Upper lobe of left lung (tissue), 6 donors: ENCODE results near the gene TLK1. TPM values are rescaled to one million over a fixed set of nuclear protein-coding genes. Genes with fewer than 3 reads are reported as not detected.
"Not testable (repeated sequence)": the region's sequence is repeated elsewhere in the genome, so short reads cannot be mapped to it uniquely, and the experiment has no call there.

ENCODE experiments used
- ATAC-seq, 2 donors: fragments of 200-7000 bp; cut with Tn5 transposase; one replicate each; pipeline ENCODE4 v1.9.1; 2022; ENCODE audit warnings: mild to moderate bottlenecking in 2 of 2, moderate library complexity in 2 of 2; ENCODE audit not compliant: low FRiP score in 2 of 2
- DNase-seq, 2 donors: peaks; one replicate each; pipeline ENCODE4 v3.0.0-alpha.2; 2019 to 2020
- H3K27ac ChIP-seq, 4 donors: fragments of 200-600 bp; sonication (generic); one replicate each; pipeline ENCODE4 v1.5.1; 2016 to 2019
- H3K27me3 ChIP-seq, 4 donors: fragments of 200-600 bp; sonication (generic); one replicate each; pipeline ENCODE4 v1.5.1; 2017 to 2019
- H3K36me3 ChIP-seq, 4 donors: fragments of 200-600 bp; sonication (generic); one replicate each; pipeline ENCODE4 v1.5.1; 2016 to 2019
- H3K4me1 ChIP-seq, 4 donors: fragments of 200-600 bp; sonication (generic); one replicate each; pipeline ENCODE4 v1.5.1; 2018 to 2019
- H3K4me3 ChIP-seq, 4 donors: fragments of 200-600 bp; sonication (generic); one replicate each; pipeline ENCODE4 v1.5.1; 2017 to 2019; ENCODE audit warnings: mild to moderate bottlenecking in 2 of 4, moderate library complexity in 1 of 4
- H3K9me3 ChIP-seq, 4 donors: fragments of 200-600 bp; sonication (generic); one replicate each; pipeline ENCODE4 v1.5.1; 2018 to 2019
- CTCF ChIP-seq, 6 experiments: fragments of 450-650 bp in 4 of 6; fragments of 200-600 bp in 2 of 6; sonication (generic) in 2 of 6; IDR thresholded peaks; one replicate each; pipeline ENCODE4 v1.5.1; 2016 to 2019; ENCODE audit warnings: antibody characterized with exemption in 6 of 6
- EP300 ChIP-seq, 4 donors: sonication (generic); formaldehyde crosslinking; IDR thresholded peaks; one replicate each; pipeline ENCODE4 v1.5.1; 2017; ENCODE audit warnings: antibody characterized with exemption in 4 of 4, control low read depth in 2 of 4
- POLR2A ChIP-seq, 4 donors: fragments of 450-650 bp; IDR thresholded peaks; one replicate each; pipeline ENCODE4 v1.5.1; 2016 to 2017; ENCODE audit warnings: antibody characterized with exemption in 4 of 4, mild to moderate bottlenecking in 2 of 4
- POLR2AphosphoS5 ChIP-seq, 2 donors: sonication (generic); formaldehyde crosslinking; IDR thresholded peaks; one replicate each; pipeline ENCODE4 v1.5.1; 2017; ENCODE audit warnings: antibody characterized with exemption in 2 of 2
- WGBS, 2 donors: methylation state at CpG; one replicate each; pipeline ENCODE4 v1.1.5; 2017 to 2018; 5-methylcytosine and 5-hydroxymethylcytosine counted together
- total RNA-seq, 6 donors: library from RNA; depleted of rRNA in 4 of 6; stranded (reverse); fragments of >200 nt in 4 of 6; gene quantifications; one replicate each; pipeline versions ENCODE4 v1.1.0 to v1.2.1, GENCODE V29; 2016 to 2021
- donor health status: DM: no; HTN: no; CAD: no; lungs with moderate emphysema.
- donor health status: DM: no; HTN: yes; CAD: no; lungs with severe emphysema.

TLK1 gene
- total RNA-seq, 6 donors from 2014 or later = 21.9 to 70.2 (median 53.8) TPM

GRCh38 chr2:171165967-171166327 lies 5.3 kb upstream of the TLK1 start:
- H3K27me3 ChIP-seq = no peaks in the 10 kb centered on the region
- no peaks in the 10 kb centered on the region for H3K36me3 ChIP-seq
- H3K9me3 ChIP-seq = no peaks in the 10 kb centered on the region
- ATAC-seq (no peak), DNase-seq (no peak)
- no peak for TF ChIP-seq CTCF (IDR thresholded peaks at IDR 0.05)
- no peak for TF ChIP-seq EP300 (IDR thresholded peaks at IDR 0.05)
- TF ChIP-seq POLR2AphosphoS5 (IDR thresholded peaks at IDR 0.05) = no peak
- no peak for TF ChIP-seq POLR2A (IDR thresholded peaks at IDR 0.05)
- WGBS, 2 donors = 89 to 90% methylated on average over 1 of the region's 1 CpG
- H3K4me1 ChIP-seq = peaks cover 0 to 7% (median 2%) of the 10 kb centered on the region in 4 donors
- no peak overlapping the region for H3K27ac ChIP-seq
- H3K4me3 ChIP-seq = no peak overlapping the region

GRCh38 chr2:171163261-171163660 lies 2.6 kb upstream of the TLK1 start:
- ATAC-seq = no peak

GRCh38 chr2:171162522-171163197 lies 2.0 kb upstream of the TLK1 start:
- H3K4me1 ChIP-seq = peaks cover 5 to 13% (median 11%) of the 10 kb centered on the region in 4 donors
- ATAC-seq, H3K4me3 ChIP-seq, H3K27me3 ChIP-seq, H3K27ac ChIP-seq, DNase-seq, H3K9me3 ChIP-seq, H3K36me3 ChIP-seq: not testable (repeated sequence)
- 89 to 96% methylated on average over 9 of the region's 9 CpGs for WGBS, 2 donors

More at GRCh38 chr2:171163261-171163660, 2.6 kb upstream of the TLK1 start:
- 67 to 79% methylated on average over 4 of the region's 4 CpGs for WGBS, 2 donors
- H3K27me3 ChIP-seq = no peaks in the 10 kb centered on the region
- H3K27ac ChIP-seq = no peak overlapping the region
- no peak for TF ChIP-seq POLR2AphosphoS5 (IDR thresholded peaks at IDR 0.05)
- TF ChIP-seq EP300 (IDR thresholded peaks at IDR 0.05) = no peak
- no peak for TF ChIP-seq POLR2A (IDR thresholded peaks at IDR 0.05)
- TF ChIP-seq CTCF (IDR thresholded peaks at IDR 0.05) = no peak
- no peak for DNase-seq
- H3K36me3 ChIP-seq = no peaks in the 10 kb centered on the region
- no peaks in the 10 kb centered on the region for H3K9me3 ChIP-seq
- no peak overlapping the region for H3K4me3 ChIP-seq
- peaks cover 5 to 13% (median 9%) of the 10 kb centered on the region in 4 donors for H3K4me1 ChIP-seq

- Histone ChIP-seq H3K27me3 (no peaks in the 10 kb centered on the region), H3K9me3 (no peaks in the 10 kb centered on the region), H3K27ac (peak overlapping the region; percentile 94 to 99 (median 95)), H3K36me3 (no peaks in the 10 kb centered on the region), H3K4me3 (peak overlapping the region; percentile 71 to 89 (median 84)), H3K4me1 (peaks cover 5 to 13% (median 11%) of the 10 kb centered on the region in 4 donors)
- 6% methylated on average over 13 to 15 of the region's 65 CpGs for WGBS, 2 donors
- ATAC-seq (peak; percentile 82 to 85), DNase-seq (peak in 1 of 2 donors; percentile 82)
- TF ChIP-seq POLR2AphosphoS5 (IDR thresholded peaks at IDR 0.05) = no peak
- TF ChIP-seq EP300 (IDR thresholded peaks at IDR 0.05) = no peak
- no peak for TF ChIP-seq POLR2A (IDR thresholded peaks at IDR 0.05)
- TF ChIP-seq CTCF (IDR thresholded peaks at IDR 0.05) = no peak
These were observed 455 bp upstream of the TLK1 start for GRCh38 chr2:171160956-171161740.

GRCh38 chr2:171159372-171160118 lies 1.1 kb downstream of the TLK1 start:
- peak overlapping the region; percentile 94 to 99 (median 95) for H3K27ac ChIP-seq
- peak overlapping the region; percentile 71 to 89 (median 84) for H3K4me3 ChIP-seq
- H3K27me3 ChIP-seq = no peaks in the 10 kb centered on the region
- no peaks in the 10 kb centered on the region for H3K36me3 ChIP-seq
- WGBS, 2 donors = 0% methylated on average over 24 of the region's 38 CpGs
- ATAC-seq (peak; percentile 60 to 68), DNase-seq (peak in 1 of 2 donors; percentile 44)
- peak in 4 of 6 experiments; percentile 20 to 47 (median 30) for TF ChIP-seq CTCF (IDR thresholded peaks at IDR 0.05)
- peak in 1 of 4 donors; percentile 16 for TF ChIP-seq POLR2A (IDR thresholded peaks at IDR 0.05)
- peak in 1 of 2 donors; percentile 18 for TF ChIP-seq POLR2AphosphoS5 (IDR thresholded peaks at IDR 0.05)
- TF ChIP-seq EP300 (IDR thresholded peaks at IDR 0.05) = no peak
- H3K9me3 ChIP-seq = no peaks in the 10 kb centered on the region
- H3K4me1 ChIP-seq = peaks cover 8 to 14% (median 13%) of the 10 kb centered on the region in 4 donors
